SH-SY5Y (cell line): ENCODE measurements around the gene EXOC3.

Experiments used
- GATA2 ChIP-seq: IDR thresholded peaks from 2 replicates; pipeline ENCODE4 v1.6.1; 2011; ENCODE audit warnings: mild to moderate bottlenecking, low read depth, low read length
- GATA3 ChIP-seq: IDR thresholded peaks from 2 replicates; pipeline ENCODE4 v1.6.1; 2011; ENCODE audit warnings: low read depth, mild to moderate bottlenecking, low read length, moderate library complexity

Gene EXOC3

DNA sequence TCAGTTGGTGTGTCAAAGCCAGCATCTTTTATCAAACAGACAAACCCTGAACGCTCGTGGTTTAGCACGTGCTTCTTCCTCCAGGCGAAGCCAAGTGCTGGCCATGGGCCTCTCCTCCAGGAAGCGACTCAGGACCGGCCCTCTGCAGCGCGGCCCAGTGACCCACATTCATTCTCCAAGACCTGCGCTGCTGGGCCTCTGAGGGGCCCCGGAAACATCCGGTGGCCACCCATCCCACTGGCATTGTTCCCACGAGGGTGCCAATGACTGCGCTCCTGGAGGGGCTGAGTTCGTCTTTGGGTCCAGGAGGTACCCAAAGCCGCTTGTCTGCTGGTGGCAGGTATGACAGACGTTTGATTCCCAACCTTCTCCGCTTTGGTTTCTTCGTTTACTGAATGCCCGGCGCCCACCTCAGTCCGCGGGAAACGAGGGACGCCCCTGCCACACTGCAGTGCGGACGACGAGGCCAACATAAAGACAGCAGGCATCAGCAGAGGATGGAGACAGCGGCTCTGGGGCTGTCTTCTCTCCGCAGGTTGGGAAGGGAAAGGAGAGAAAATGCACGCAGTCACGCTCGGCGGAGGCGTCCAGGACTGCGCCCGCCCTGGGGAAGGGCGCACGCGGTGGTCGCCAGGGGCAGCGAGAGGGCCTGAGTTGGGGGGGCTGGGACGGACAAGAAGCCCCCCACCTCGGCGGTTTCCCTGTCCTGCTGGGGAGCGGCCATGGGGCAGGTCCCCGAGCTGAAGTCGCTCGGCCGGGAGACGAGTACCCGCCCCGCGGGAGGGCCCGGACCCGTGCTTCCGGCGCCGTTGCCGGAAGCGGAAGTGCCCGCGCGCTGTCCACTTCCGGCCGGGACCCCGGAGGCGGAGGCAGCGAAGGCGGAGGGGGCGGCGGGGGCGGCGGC is at the start of gene EXOC3:
TSS of gene EXOC3 (plus strand) at position 842 of the 904 bp plus-strand sequence. CDS start 3,030 bp downstream, outside the sequence.
- TF ChIP-seq GATA2: no peak
- no peak for TF ChIP-seq GATA3

DNA sequence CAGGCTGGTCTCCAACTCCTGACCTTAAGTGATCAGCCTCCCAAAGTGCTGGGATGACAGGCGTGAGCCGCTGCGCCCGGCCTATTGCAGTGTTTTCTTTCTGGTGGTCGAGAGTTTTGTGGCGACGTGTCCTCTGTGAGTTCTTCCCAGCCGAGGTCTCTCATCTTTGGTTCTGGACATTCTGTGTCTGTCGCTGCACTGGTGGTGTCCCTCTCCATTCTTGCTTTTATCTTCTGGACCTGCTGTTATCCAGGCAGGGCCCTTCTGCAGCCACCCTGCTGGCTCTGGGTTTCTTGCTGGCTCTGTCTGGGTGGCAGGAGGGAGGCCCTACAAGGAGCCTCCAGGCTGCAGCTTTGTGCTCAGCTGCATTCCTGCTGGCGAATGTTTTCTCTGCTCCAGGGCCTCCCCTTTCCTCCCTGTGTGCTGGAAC is 49.1 kb upstream of the EXOC3 start:
- TF ChIP-seq GATA2 (no peak), GATA3 (no peak)

DNA sequence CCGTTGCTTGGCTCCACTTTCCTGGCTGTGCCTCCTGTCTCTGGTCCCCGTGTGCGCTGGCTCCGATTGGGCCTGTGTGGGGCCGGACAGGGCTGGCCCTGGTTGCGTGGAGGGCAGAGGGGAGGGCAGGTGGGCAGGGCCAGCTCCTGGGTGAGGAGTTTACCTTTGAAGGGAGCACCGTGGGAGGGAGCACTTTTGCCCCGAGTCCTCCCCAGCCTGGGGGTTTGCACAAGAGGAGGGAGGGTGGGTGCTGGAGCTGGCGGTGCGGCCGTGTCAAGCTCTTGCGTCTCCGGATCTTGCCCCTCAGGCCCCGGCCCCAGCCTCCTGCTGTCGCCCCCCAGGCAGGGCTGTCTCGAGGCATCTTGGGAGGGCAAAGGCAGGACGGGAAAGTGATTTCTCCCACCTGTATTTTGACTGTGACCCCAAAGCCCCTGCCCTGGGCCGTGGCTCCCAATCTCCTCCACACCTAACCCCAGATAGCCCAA is 48.3 kb upstream of the EXOC3 start:
- TF ChIP-seq GATA3: no peak
- TF ChIP-seq GATA2: no peak

DNA sequence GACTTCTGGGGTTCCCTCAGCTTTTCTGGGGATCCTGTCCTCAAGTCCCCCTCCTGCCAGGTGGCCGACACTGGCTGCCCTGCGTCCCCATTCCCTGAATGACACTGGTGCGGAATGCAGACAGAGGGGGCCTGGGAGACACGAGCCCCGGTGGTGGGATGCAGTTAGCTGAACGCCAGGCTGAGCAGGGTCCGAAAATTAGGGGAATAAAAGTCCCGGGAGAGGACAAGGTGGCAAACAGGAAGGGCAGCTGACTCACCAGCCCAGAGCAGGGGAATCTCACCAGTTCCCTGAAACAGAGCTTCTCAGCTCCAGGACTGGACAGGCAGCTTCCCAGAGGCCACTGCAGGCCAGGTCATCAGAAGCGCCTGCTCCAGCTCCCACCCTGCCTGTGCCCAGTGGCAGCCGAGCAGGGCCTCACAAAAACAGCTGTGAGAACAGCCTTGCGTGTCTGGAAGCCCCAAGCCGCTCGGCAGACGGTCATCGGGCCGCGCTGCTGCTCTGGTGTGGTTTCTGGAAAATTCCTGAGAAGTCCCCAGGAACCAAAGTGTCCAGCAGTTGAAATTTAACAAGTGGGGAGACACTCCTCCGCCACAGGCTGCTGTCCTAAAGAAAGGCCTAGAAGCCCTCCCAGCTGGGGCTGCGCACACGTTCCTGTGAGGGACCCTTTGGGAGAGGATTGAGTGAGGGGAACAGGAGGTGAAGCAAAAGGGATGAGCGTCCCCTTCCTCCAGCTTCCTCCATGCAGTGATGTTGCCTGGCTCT is 47.6 kb upstream of the EXOC3 start:
- no peak for TF ChIP-seq GATA3
- no peak for TF ChIP-seq GATA2

DNA sequence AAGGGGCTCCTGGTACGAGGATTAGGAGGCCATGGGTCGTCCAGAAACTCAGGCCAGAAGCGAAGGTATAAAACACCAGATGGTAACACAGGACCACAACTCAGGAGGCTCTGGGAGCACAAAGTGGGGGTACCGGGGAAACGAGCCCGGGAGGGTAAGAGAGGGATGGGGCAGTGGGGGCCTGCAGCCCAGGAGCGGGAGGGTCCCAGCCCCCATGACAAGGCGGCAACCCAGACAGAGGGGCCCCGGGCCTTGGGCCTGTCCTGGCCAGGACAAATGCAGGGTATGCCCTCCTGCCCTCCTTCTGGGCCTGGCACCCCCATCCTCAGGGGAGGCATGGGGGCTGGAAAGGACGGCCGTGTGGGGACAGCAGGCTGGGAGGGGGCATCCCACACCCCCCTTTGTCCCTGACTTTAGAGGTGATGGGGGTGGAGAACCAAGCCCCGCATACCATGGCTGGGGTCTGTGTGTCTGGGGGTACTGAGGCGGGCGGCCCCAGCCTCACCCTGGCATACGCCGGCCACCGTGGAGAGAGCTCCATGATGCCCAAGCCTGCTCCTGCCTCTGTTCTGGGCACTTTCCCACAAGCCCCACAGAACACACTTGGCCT is 47.0 kb upstream of the EXOC3 start:
- TF ChIP-seq GATA2 (no peak), GATA3 (no peak)

DNA sequence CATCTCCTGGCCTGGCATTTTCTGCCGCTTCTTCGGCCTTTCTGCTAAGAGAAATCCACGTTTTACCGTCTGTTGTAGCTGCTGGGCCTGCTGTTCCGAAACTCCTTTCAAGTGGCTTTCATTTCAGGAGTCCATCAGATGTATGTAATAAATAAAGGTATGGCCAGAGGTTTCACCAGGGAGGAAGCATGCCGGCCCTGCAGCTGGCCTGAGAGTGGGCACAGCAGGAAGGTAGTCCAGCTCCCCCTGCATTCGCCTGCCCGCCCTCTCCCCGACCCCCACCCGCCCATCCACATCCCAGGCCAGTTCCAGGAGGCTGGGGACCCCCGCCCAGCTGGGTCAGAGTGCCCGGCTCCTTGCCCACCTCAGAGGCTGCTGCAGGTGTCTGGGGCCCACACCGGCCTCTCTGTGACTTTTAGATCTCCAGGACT is 46.4 kb upstream of the EXOC3 start:
- TF ChIP-seq GATA3 (no peak), GATA2 (no peak)

DNA sequence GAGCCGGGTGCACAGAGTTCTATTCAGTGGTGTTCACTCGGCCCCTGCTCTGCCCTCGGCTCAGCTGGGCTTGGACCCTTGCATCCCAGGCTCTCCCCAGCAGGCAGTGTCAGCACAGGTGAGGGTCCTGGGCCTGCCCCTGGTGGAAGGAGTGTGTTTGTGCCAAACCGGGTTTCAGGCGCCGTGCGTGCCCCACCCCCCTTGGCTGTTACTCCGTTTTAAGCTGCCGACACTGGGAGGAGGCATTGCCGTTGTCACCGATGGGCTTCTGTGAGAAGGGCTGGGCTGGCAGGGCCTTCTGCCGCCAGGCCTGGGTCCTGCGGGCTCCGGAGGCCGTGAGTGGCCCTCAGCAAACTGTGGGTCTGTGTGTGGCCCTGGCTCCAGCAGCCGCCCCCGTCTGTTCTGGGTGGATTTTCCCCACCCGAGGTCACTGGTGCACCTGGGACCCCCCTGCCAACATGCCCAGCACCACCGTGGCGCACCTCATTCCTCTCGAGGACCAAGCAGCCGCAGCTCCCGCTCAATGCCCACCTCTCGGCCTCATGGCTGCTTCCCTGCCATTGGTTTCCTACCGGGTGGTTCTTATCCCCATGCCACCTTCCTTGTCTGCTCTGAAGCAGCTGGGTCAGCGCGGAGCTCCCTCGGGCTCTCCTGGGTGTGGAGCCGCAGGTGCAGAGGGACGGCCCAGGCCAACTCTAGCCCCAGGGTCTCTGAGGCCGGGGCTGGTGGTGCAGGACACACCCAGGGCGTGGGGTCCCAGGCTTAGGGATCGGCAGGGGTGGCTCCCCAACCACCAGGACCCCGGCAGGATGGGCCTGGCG is 44.3 kb upstream of the EXOC3 start:
- TF ChIP-seq GATA3: no peak

DNA sequence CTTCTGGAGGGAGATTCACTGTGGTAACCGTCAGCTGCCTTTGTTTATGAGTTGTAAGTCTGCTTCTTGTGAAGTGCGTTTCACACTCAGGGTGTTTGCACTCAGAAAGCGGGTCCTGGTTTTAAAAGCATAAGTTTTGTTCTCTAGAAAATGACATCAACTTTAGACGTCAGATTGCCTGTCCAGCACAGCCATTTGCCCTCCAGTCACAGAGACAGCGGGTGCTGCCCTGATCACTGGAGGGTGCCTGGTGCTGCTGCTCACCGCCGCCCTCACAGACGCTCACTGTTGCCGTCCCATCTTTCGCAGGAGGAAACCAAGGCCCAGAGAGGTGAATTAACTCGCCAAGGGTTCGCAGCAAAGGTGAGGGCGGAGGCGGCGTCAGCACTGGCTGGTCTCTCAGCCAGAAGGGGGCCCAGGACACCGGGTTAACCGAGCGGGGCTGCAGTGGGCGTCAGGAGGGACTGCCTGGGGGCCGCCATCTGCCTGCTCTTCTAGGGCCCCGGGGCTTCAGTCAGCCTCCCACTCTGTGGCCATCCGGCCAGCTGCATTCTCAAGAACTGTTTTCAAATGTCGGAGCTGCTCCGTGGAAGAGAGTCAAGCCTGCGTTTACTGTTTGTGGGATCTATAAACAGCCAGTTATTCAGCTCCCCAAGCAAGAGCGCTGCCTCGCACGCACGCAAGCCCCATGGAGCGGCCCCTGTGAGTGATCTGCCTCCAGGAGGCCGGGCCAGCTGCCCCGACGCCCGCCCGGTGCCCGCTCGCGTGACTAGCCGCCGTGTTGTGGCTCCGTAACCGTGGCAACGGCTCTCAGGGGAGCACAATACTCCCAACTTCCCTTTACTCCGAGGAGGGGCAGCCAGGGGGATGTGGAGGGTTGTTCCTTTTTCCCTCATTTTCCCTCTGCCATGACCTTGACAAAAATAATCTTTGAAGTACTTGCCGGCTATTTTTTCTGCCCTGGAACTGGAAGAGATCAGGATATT is 43.4 kb upstream of the EXOC3 start:
- TF ChIP-seq GATA2: no peak
- TF ChIP-seq GATA3: no peak

DNA sequence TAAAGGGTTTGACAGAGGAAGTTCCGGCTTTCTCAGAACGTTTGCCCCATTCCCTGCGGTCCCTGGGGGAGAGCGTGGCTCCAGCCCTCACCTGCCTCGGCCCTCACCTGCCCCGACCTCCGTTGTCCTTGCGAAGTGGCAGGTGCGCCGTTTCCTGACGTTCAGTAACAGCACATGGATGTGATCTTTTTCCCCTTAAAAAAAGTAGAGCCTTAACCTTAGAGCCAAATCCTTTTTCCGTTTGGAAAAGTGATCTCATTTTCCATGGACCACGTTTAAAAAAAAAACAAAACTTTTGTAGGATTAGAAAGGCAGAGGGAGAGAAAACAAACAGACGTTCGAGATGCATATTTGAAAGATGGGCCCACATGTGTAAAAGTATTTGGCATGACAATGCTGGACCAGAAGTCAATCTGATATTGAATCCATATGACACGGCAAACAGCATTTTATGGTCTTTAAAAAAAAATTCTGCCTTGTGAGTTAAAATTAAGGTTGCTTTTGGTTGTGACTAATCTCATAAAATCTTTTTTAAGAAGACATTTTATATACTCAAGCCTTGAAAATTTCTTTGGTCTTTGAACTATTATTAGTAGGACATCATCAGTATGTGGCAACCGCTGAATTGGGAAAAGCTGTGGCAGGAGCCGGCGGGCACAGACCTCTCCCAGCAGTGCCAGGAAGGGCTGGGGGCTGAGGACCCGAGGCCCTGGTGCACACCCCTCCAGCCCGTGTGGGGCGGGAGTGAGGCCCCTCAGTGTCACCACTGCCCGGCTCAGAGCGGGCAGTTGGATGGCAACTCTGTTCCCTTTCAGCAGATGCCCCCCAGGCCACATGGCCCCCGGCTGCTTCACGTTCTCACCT is 42.5 kb upstream of the EXOC3 start:
- no peak for TF ChIP-seq GATA2
- TF ChIP-seq GATA3: no peak

DNA sequence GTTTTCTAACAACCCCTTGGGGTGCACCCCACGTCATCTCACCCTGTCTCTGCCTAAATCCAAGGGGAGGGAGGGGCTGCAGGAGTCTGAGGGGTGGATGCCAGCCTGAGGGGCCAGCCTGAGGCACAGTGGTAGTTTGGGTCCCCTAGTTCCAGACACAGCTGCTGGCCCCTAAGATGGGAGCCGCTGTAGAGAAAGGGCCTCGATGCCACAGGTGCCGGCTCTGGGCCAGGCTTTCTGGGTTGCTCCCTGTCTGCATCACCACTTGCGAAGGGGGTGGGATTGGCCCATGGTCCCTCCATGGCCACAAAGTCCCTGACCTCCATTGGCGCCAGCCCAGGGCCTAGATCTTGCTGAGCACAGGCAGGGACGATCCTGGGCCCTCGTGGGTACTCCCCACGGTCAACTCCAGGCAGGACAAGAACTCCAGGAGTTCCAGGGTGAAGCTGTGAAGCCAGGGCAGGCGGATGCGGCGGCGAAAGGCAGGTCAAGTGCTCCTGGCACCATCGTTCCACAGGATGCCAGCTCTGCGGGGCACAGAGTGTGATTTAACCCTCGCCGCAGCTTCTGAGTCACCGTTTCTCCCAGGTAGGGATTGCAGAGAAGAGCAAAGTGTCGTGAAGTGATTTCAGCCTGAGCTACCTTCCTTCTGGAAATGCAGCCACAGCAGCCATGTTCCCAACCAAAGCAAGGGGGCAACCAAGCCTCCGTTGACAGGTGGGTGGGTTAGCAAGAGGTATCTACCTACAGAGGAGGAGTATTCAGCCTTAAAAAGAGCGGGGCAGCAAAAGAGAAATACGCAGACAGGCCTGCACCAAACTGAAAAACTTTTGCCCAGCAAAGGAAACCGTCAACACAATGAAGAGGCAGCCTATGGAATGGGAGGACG is 41.6 kb upstream of the EXOC3 start:
- no peak for TF ChIP-seq GATA3
- TF ChIP-seq GATA2: no peak

DNA sequence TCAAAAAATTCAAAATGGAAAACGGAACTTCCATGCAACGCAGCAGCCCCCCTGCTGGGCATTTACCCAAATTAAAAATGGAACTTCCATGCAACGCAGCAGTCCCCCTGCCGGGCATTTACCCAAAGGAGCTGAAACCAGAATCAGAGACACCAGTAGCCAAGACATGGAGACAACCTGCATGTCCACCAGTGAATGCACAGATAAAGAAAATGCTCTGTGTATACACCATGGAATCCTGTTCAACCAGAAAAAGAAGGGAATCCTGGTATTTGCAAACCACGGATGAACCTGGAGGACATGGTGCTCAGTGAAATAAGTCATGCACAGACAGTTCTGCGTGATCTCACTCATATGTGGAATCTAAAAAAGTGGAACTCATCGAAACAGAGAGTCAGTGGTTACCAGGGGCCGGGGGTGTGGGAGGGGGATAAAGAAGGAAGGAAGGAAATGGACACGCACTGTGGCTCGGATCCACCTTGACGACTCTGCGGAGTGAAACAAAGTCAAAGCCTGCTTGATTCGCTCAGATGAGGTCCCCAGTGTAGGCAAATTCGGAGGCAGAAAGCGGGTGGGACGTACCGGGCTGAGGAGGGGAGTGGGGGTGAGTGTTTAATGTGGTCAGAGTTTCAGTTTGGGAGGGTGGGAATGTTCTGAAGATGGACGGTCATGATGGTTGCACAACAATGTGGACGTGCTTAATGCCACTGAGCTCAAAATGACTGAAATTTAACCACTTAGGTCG is 40.2 kb upstream of the EXOC3 start:
- no peak for TF ChIP-seq GATA3
- TF ChIP-seq GATA2: no peak
